Erythroblast (primary cell): Measurements from ENCODE around the gene LHFPL2.
"Not testable (repeated sequence)": the region's sequence is repeated elsewhere in the genome, so short reads cannot be mapped to it uniquely, and the experiment has no call there.

Source experiments
- DNase-seq, 2 experiments: peaks; one replicate each; lab custom pipeline; 2025; lab: John Stamatoyannopoulos, UW
- GATA1 ChIP-seq: IDR thresholded peaks from 2 replicates; pipeline ENCODE4 v1.6.1; 2011; ENCODE audit warnings: low read depth, mild to moderate bottlenecking, control low read depth, low read length, moderate library complexity
- POLR2A ChIP-seq: IDR thresholded peaks from 2 replicates; pipeline ENCODE4 v1.6.1; 2011; ENCODE audit warnings: mild to moderate bottlenecking, low read length

The LHFPL2 gene

GRCh38 chr5:78482948-78483347, 165.6 kb downstream of the LHFPL2 start:
- TF ChIP-seq POLR2A (no peak), GATA1 (no peak)
- no peak for DNase-seq

DNA sequence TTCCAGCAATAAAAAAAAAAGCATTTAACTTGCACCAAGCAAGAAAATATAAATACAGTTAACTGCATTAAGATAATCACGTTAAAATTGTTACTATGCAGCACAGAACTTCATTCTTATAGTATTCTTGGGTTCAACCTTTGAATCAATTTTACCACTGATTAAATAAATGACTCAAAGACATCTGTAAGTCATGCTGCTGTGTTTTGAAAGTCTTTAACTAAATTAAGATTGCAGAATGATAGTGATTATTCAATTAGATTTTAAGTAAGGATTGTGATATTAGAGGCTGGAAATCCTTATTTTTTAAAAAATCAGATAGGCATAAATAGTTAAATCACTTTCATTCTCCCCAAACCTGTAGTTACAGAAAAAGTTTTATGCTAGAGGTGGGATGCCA, 171.8 kb downstream of the LHFPL2 start:
- no peak for DNase-seq
- TF ChIP-seq POLR2A = no peak
- TF ChIP-seq GATA1 = no peak

DNA sequence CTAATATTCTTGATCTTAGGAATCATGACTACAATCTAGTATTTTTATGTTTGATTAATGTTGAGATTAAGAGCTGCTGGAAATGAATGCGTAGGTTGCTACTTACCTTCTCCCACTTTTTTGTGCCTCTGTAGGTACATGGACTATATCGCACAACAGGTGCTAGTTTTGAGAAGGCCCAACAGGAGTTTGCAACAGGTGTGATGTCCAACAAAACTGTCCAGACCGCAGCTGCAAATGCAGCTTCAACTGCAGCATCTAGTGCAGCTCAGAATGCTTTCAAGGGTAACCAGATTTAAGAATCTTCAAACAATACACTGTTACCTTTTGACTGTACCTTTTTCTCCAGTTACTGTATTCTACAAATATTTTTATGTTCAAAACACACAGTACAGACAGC, 173.2 kb downstream of the LHFPL2 start:
- no peak for DNase-seq
- TF ChIP-seq POLR2A (no peak), GATA1 (no peak)

- DNase-seq = peak in 1 of 2 experiments; percentile 35
- TF ChIP-seq POLR2A (no peak), GATA1 (no peak)
Measured at GRCh38 chr5:78473751-78474150, 174.8 kb downstream of the LHFPL2 start.

DNA sequence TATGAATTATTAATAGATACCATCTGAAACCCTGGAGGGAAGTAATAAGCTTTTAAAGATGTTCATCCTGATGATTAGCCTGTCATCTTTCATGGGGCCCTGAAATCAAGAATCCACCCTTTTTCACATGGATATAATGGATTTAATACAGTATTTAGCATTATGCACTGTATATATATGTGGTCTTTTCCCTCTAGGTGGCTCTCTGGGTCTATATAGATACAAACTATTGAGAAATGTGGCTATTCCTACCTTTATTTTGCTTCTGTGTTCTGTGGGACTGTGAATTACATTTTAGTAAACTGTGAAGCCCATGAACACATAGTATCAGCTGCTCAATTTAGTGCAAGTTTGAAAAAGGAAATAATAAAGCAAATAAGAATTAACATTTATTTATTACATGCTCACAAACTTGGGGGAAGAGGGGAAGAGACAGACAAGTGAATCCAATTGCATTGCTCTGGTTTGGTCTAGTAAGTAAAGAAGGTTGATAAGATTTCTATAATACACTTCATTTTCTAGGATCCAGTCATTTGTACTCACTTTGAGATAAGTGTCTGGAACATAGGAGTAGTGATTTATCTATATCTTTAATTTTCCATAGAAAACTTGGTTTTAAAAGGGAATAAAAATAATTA, 176.0 kb downstream of the LHFPL2 start:
- TF ChIP-seq POLR2A = no peak
- TF ChIP-seq GATA1 = no peak
- peak in 1 of 2 experiments; percentile 28 for DNase-seq

DNA sequence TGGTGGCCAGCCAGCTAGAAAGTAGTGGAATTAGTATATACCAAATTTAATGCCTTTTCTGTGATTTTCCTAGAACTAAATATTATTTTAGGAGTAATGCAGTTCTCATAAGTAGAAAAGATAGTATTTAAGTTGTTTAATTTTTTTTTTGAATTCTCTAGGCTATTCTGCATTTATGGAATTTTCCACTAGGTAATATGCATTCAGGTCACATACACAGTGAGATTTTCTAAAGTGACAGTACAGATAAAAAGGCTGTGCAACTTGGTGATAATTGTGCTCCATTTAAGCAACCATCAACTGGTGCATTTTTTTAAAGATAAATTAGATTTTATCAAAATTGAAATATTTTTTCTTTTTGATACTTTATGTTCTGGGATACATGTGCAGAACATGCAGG, 176.7 kb downstream of the LHFPL2 start:
- peak in 1 of 2 experiments; percentile 6 for DNase-seq
- TF ChIP-seq POLR2A (no peak), GATA1 (no peak)

- DNase-seq = peak; percentile 53 to 62
- TF ChIP-seq POLR2A = no peak
- TF ChIP-seq GATA1 = no peak
Measured at GRCh38 chr5:78467752-78468357, 180.7 kb downstream of the LHFPL2 start.

- TF ChIP-seq POLR2A (no peak), GATA1 (no peak)
- DNase-seq = no peak
Measured at GRCh38 chr5:78467140-78467539, 181.4 kb downstream of the LHFPL2 start.

DNA sequence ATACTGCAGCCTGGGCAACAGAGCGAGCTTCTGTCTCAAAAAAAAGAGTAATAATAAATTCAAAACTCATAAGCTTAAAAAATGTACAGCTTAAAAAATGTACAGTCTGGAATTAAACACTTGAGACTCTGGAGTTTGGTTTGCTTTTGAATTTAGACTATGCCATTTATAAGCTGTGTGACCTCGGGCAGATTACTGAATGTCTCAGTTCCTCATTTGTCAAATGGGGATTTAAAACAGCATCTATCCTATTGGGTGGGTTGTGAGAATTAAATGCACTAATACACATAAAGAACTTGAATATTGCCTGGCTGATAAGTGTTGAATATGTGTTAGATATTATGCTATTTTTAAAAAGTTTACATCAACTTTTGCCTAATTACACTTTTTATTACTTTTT, 189.7 kb downstream of the LHFPL2 start:
- no peak for DNase-seq
- TF ChIP-seq GATA1 = no peak
- TF ChIP-seq POLR2A = no peak

GRCh38 chr5:78457507-78457906, 191.1 kb downstream of the LHFPL2 start:
- not testable (repeated sequence) for DNase-seq

GRCh38 chr5:78449103-78449502, 199.5 kb downstream of the LHFPL2 start:
- no peak for DNase-seq

GRCh38 chr5:78447775-78448424, 200.7 kb downstream of the LHFPL2 start:
- DNase-seq = no peak
- no peak for TF ChIP-seq POLR2A
- no peak for TF ChIP-seq GATA1

More at GRCh38 chr5:78449103-78449502, 199.5 kb downstream of the LHFPL2 start:
- TF ChIP-seq GATA1 (no peak), POLR2A (no peak)
